Smooth muscle cell of the brain vasculature (primary cell): ENCODE measurements around the gene ARHGAP33.

Source experiments
- DNase-seq: peaks from one replicate; pipeline ENCODE4 v3.0.0-alpha.2; 2012; ENCODE audit warnings: low read depth, low spot score

Gene ARHGAP33

DNA sequence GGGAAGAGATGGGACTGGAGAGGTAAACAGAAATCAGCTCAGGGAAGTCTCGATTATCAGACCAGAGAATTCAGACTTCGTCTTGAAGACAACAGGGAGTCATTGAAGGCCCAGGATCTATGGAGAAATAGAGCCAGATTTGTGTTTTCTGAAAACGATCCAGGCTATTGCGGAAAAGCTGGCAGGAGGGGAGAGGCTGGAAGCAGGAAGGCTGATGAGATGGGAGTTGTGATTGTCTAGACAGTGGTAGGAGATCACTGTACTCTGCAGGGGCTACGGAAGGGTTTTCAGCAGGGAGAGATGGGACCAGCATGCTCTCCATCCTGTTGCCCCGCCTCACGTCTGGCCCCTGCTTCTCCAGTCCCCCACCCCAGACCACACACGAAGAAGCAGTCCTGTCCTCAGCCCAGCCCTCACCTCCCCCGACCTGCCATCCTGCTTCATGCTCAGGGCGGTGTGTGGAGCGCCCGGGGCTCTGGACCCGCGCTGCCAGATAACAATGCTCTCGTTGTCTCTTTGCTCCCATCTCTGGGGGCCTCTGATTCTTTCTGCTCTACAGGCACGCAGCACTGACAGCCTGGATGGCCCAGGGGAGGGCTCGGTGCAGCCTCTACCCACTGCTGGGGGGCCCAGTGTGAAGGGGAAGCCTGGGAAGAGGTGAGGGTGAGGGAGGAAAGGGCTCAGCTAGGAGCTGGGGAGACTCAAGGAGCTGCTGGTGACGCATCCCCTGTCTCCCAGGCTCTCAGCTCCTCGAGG is 1.9 kb downstream of the ARHGAP33 start:
- no peak for DNase-seq

DNA sequence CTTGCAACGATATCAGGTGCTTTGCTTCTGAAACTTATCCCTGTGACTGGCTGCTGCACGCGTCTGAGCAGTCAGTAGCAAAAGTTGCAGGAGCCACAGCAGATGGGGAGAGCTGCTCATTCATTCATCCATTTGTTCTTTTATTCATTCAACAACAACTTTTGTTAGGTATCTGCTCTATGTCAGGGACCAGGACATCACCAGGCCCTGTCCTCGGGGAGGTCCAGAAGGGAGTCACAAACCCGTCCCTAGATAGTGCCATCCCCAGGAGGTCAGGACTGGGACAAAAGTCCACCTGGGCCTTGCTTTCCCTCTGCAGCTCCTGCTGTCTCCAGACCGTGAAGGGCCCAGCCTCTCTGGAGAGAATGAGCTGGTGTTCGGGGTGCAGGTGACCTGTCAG is 2.6 kb downstream of the ARHGAP33 start:
- DNase-seq = no peak

GRCh38 chr19:35779033-35779432 is 3.7 kb downstream of the ARHGAP33 start:
- DNase-seq = no peak

- DNase-seq = no peak
These were observed 4.7 kb downstream of the ARHGAP33 start for GRCh38 chr19:35780058-35780457.

- DNase-seq = no peak
These were observed 5.4 kb downstream of the ARHGAP33 start for GRCh38 chr19:35780717-35781116.

DNA sequence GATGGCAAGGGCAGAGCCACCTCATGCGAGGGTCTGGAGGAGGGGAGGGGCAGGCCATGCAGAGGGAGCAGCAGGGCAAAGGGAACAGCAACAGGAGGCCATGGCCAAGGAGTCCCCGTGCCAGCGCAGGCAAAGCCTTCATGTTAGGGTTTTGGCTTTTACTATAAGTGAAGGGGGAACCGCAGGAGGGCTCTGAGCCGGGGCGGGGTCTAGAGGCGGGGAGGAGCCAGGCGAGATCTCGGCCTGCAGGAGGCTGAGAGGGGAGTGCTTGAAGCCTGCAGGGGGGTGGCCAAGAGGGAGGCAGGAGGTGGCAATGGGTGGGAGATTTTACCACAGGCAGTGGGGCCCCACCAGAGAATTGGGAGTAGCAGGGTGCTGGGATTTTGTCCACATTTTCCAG is 6.3 kb downstream of the ARHGAP33 start:
- DNase-seq = no peak

DNA sequence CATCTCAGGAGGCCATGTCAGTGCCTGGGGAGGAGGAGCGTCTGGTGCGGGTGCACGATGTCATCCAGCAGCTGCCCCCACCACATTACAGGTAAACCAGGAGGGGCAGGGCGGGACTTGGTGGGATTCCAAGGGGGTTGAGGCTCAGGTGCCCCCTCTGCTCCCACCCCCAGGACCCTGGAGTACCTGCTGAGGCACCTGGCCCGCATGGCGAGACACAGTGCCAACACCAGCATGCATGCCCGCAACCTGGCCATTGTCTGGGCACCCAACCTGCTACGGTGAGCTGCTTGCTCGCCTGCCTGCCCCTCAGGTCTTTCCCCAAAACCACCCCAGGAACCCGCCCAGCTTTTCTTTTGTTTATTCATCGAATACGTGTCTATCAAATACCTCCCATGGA is 7.2 kb downstream of the ARHGAP33 start:
- no peak for DNase-seq

DNA sequence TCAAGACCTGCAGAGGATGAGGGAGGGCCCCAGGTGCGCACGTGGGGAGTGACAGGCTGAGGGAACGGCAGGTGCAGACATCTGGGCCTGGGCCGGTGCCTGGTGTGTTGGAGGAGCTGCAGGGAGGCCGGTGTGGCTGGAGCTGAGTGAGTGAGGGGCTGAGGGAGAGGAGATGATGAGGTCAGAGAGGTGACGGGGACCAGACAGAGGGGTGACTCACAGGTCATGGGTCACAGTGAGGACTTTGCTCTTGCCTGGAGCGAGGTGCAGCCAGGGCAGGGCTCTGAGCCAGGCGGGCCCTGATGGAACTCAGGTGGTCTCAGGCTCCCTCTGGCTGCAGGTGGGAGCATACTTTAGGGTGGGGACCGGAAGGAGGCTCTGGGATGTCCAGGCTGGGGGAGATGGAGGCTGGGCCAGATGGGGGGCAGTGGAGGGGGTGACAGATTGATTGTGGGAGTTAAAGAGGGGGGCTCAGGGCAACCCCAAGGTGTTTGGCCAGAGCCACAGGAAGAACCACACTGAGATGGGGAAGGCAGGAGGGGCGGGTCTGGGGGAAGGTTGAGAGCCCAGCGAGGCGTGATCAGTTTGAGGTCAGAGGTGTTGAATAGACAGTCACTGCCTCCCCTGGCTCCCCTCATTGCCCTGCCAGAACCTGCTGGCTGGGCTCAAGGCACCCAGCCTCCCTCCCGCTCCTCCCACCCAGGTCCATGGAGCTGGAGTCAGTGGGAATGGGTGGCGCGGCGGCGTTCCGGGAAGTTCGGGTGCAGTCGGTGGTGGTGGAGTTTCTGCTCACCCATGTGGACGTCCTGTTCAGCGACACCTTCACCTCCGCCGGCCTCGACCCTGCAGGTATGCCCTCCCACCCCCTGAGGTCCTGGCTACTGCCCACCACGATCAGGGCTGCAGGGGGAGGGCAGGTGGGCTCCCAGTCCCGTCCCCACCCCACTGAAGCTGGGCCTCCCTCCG is 8.4 kb downstream of the ARHGAP33 start:
- no peak for DNase-seq

DNA sequence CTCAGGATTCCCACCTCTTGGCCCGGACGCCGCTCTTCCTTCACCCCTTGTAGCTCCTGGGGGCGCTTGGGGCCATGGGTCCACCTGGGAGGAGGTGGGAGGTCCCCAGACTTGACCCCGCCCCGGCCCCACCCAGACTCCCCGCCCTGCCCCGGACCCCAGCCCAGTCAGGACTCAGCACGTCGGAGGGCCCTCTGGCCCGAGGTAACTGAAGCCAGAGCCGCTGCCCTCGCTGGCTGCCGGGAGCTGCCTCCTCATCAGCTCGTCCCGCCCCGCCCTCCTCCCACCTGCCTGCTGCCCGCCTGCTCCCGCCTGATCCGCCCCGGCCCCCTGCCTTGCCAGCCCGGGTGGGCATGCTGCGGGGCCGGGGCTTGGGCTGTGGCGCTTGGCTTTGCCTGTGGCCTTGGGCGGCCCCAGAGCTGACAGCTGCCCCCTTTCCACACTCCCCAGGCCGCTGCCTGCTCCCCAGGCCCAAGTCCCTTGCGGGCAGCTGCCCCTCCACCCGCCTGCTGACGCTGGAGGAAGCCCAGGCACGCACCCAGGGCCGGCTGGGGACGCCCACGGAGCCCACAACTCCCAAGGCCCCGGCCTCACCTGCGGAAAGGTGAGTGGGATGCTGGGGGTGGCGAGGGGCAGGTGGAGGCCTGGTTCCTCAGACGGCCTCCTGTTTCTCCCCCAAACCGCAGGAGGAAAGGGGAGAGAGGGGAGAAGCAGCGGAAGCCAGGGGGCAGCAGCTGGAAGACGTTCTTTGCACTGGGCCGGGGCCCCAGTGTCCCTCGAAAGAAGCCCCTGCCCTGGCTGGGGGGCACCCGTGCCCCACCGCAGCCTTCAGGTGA is 9.4 kb downstream of the ARHGAP33 start:
- DNase-seq = no peak

GRCh38 chr19:35785339-35785627 is 9.9 kb downstream of the ARHGAP33 start:
- no peak for DNase-seq

DNA sequence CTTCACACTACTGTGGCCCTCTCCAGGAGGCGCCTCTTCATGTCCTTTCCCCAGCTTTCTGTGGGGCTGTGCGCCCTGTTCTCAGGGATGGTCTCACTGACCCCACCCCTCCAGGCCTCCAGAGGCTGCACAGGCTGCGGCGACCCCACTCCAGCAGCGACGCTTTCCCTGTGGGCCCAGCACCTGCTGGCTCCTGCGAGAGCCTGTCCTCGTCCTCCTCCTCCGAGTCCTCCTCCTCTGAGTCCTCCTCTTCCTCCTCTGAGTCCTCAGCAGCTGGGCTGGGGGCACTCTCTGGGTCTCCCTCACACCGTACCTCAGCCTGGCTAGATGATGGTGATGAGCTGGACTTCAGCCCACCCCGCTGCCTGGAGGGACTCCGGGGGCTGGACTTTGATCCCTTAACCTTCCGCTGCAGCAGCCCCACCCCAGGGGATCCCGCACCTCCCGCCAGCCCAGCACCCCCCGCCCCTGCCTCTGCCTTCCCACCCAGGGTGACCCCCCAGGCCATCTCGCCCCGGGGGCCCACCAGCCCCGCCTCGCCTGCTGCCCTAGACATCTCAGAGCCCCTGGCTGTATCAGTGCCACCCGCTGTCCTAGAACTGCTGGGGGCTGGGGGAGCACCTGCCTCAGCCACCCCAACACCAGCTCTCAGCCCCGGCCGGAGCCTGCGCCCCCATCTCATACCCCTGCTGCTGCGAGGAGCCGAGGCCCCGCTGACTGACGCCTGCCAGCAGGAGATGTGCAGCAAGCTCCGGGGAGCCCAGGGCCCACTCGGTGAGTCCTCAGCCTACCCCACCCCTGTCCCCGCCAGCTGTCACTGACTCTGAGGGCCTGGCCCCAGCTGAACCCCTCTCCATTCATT is 11.2 kb downstream of the ARHGAP33 start:
- no peak for DNase-seq

DNA sequence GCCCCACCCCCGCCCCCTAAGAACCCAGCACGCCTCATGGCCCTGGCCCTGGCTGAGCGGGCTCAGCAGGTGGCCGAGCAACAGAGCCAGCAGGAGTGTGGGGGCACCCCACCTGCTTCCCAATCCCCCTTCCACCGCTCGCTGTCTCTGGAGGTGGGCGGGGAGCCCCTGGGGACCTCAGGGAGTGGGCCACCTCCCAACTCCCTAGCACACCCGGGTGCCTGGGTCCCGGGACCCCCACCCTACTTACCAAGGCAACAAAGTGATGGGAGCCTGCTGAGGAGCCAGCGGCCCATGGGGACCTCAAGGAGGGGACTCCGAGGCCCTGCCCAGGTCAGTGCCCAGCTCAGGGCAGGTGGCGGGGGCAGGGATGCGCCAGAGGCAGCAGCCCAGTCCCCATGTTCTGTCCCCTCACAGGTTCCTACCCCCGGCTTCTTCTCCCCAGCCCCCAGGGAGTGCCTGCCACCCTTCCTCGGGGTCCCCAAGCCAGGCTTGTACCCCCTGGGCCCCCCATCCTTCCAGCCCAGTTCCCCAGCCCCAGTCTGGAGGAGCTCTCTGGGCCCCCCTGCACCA is 11.9 kb downstream of the ARHGAP33 start:
- no peak for DNase-seq

DNA sequence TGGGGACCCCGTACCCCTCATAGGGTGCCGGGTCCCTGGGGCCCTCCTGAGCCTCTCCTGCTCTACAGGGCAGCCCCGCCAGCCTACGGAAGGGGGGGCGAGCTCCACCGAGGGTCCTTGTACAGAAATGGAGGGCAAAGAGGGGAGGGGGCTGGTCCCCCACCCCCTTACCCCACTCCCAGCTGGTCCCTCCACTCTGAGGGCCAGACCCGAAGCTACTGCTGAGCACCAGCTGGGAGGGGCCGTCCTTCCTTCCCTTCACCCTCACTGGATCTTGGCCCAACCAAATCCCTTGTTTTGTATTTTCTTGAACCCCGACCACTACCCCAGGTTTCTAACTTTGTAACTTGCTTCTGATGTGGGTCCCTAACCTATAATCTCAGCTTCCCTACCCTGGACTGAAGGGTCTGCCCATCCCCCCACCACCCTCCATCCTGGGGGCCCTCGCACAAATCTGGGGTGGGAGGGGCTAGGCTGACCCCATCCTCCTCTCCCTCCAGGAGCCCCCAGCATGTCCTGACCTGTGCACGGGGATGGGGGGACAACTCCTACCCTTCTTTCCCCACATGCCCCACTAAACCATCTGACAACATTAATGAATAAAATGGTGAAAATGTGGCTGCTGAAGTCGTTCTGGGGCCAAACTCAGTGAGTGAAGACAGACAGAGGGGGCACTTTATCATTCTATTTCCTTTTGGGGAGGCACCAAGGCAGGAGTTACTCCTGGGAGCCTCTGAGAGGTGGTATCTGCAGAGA is 13.0 kb downstream of the ARHGAP33 start:
- DNase-seq = no peak

- DNase-seq = no peak
These were observed 14.0 kb downstream of the ARHGAP33 start for GRCh38 chr19:35789195-35789977.

DNA sequence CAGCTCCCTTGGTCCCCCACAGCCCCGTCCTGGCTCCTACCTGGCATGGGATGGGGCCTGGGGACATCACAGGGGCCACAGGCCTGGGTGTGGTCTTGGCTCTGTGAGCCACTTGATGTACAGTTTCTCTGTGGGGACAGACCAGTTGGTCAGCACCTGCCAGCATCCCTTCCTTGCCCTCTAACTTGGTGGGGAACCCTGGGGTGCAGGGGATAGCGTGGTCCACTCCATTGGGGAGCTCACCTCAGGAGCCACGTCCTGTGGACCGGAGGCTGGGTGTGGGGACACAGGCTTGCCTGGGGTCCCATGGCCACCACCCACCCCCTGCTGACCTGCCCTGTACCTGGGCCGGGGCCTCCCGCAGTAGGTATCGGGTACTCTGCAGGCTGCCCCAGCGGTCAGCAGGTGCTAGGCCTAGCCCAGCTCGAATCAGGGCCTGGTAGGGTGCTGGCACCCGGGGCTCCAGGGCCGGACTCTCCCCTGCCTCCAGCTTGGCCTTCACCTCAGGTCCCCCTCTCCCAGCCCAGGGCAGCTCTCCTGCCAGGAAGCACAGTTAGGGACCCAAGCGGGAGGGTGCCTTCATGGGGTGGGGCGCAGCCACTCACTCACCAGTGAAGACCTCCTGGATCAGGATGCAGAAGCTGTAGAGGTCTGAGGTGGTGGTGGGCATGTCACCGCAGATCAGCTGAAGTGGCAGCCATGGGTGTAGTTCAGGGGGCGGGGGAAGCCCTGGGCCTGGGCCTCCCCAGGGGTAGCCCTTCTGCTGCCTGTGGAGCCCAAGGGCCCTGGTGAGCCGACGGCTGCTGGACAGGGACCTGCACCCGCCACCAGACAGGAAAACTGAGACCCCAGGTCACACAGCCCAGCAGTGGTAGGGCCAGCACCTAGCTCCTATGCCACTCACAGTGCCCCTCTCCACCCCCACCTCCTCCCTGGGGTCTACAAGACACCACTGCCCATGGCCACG is 14.9 kb downstream of the ARHGAP33 start:
- DNase-seq = no peak

- DNase-seq = no peak
These were observed 15.8 kb downstream of the ARHGAP33 start for GRCh38 chr19:35790981-35791813.

GRCh38 chr19:35791814-35792279 is 16.5 kb downstream of the ARHGAP33 start:
- DNase-seq = no peak
